Measurements from ENCODE around the gene DNAH17. TPM values are rescaled to one million over a fixed set of nuclear protein-coding genes. Genes with fewer than 3 reads are reported as not detected.

DNAH17 gene
- total and polyA plus RNA-seq, 7 experiments from 2014 or later = 0.05 to 1.5 (median 0.38) TPM

- intact Hi-C loops (cut with micrococcal nuclease) = no loop called here
- H3K4me3 ChIP-seq (ENCODE audit: low read length) = no peak overlapping the region
- H3K4me1 ChIP-seq (ENCODE audit: control insufficient read depth in 2 of 2, insufficient read depth in 2 of 2, low read length in 2 of 2) = no peaks in the 10 kb centered on the region
- Mint-ChIP-seq H3K27ac (no peak overlapping the region), H3K36me3 (no peaks in the 10 kb centered on the region), H3K9me3 (no peaks in the 10 kb centered on the region), H3K27me3 (peaks cover 0 to 6% (median 4%) of the 10 kb centered on the region in 5 donors), H3K4me1 (peaks cover 0 to 4% (median 0%) of the 10 kb centered on the region in 7 donors), H3K4me3 (no peak overlapping the region)
- CTCF ChIA-PET = no interaction called here
- no peak overlapping the region for H3K27ac ChIP-seq (ENCODE audit: low read depth, low read length)
- no peaks in the 10 kb centered on the region for H3K36me3 ChIP-seq (ENCODE audit: control insufficient read depth in 2 of 3, insufficient read depth in 3 of 3, low read length in 3 of 3)
- POLR2A ChIA-PET = no interaction called here
- no peak for DNase-seq
- H3K9me3 ChIP-seq (ENCODE audit: control insufficient read depth in 2 of 3, low read length in 3 of 3) = no peaks in the 10 kb centered on the region
- H3K27me3 ChIP-seq (ENCODE audit: control insufficient read depth in 2 of 2, insufficient read depth in 2 of 2, low read length in 2 of 2) = no peaks in the 10 kb centered on the region
- no peak for ATAC-seq
Observed at GRCh38 chr17:78602246-78602645, 25.1 kb upstream of the DNAH17 start.

GRCh38 chr17:78601577-78602190 is 24.5 kb upstream of the DNAH17 start:
- ATAC-seq (no peak), DNase-seq (no peak)
- no peak overlapping the region for H3K27ac Mint-ChIP-seq
- ChIA-PET CTCF (no interaction called here), POLR2A (no interaction called here)
- intact Hi-C loops (cut with micrococcal nuclease) = no loop called here
- peaks cover 0 to 4% (median 0%) of the 10 kb centered on the region in 7 donors for H3K4me1 Mint-ChIP-seq
- Histone ChIP-seq H3K4me3 (ENCODE audit: low read length) (no peak overlapping the region), H3K9me3 (ENCODE audit: control insufficient read depth in 2 of 3, low read length in 3 of 3) (no peaks in the 10 kb centered on the region), H3K36me3 (ENCODE audit: control insufficient read depth in 2 of 3, insufficient read depth in 3 of 3, low read length in 3 of 3) (no peaks in the 10 kb centered on the region), H3K27me3 (ENCODE audit: control insufficient read depth in 2 of 2, insufficient read depth in 2 of 2, low read length in 2 of 2) (no peaks in the 10 kb centered on the region), H3K27ac (ENCODE audit: low read depth, low read length) (no peak overlapping the region), H3K4me1 (ENCODE audit: control insufficient read depth in 2 of 2, insufficient read depth in 2 of 2, low read length in 2 of 2) (no peaks in the 10 kb centered on the region)
- H3K36me3 Mint-ChIP-seq = no peaks in the 10 kb centered on the region
- peaks cover 0 to 6% (median 2%) of the 10 kb centered on the region in 5 donors for H3K27me3 Mint-ChIP-seq
- no peak overlapping the region for H3K4me3 Mint-ChIP-seq
- no peaks in the 10 kb centered on the region for H3K9me3 Mint-ChIP-seq

GRCh38 chr17:78600181-78600721 is 23.1 kb upstream of the DNAH17 start:
- H3K36me3 ChIP-seq (ENCODE audit: control insufficient read depth in 2 of 3, insufficient read depth in 3 of 3, low read length in 3 of 3) = no peaks in the 10 kb centered on the region
- DNase-seq (no peak), ATAC-seq (no peak)
- Mint-ChIP-seq H3K27me3 (peaks cover 0 to 6% (median 2%) of the 10 kb centered on the region in 5 donors), H3K4me3 (no peak overlapping the region), H3K4me1 (peaks cover 0 to 4% (median 0%) of the 10 kb centered on the region in 7 donors), H3K36me3 (no peaks in the 10 kb centered on the region), H3K27ac (no peak overlapping the region), H3K9me3 (no peaks in the 10 kb centered on the region)
- intact Hi-C loops (cut with micrococcal nuclease) = no loop called here
- no peak overlapping the region for H3K4me3 ChIP-seq (ENCODE audit: low read length)
- no peak overlapping the region for H3K27ac ChIP-seq (ENCODE audit: low read depth, low read length)
- ChIA-PET POLR2A (no interaction called here), CTCF (interaction anchor here (0.7 kb wide), 1 partner anchor 507 kb away, joined by 3 read pairs; no protein-coding TSS in a partner anchor)
- no peaks in the 10 kb centered on the region for H3K9me3 ChIP-seq (ENCODE audit: control insufficient read depth in 2 of 3, low read length in 3 of 3)
- H3K4me1 ChIP-seq (ENCODE audit: control insufficient read depth in 2 of 2, insufficient read depth in 2 of 2, low read length in 2 of 2) = no peaks in the 10 kb centered on the region
- H3K27me3 ChIP-seq (ENCODE audit: control insufficient read depth in 2 of 2, insufficient read depth in 2 of 2, low read length in 2 of 2) = no peaks in the 10 kb centered on the region

- H3K36me3 ChIP-seq (ENCODE audit: control insufficient read depth in 2 of 3, insufficient read depth in 3 of 3, low read length in 3 of 3) = no peaks in the 10 kb centered on the region
- H3K27me3 ChIP-seq (ENCODE audit: control insufficient read depth in 2 of 2, insufficient read depth in 2 of 2, low read length in 2 of 2) = no peaks in the 10 kb centered on the region
- no peaks in the 10 kb centered on the region for H3K9me3 ChIP-seq (ENCODE audit: control insufficient read depth in 2 of 3, low read length in 3 of 3)
- no peak overlapping the region for H3K27ac ChIP-seq (ENCODE audit: low read depth, low read length)
- Mint-ChIP-seq H3K27ac (peak overlapping the region in 1 of 9 donors; percentile 10), H3K27me3 (peaks cover 0 to 7% (median 2%) of the 10 kb centered on the region in 5 donors), H3K4me1 (peaks cover 0 to 4% (median 0%) of the 10 kb centered on the region in 7 donors), H3K36me3 (no peaks in the 10 kb centered on the region), H3K4me3 (no peak overlapping the region), H3K9me3 (no peaks in the 10 kb centered on the region)
- ChIA-PET POLR2A (interaction anchor here (0.6 kb wide), 1 partner anchor 1752 kb away, joined by 4 read pairs; no protein-coding TSS in a partner anchor), CTCF (no interaction called here)
- ATAC-seq (no peak), DNase-seq (no peak)
- intact Hi-C loops (cut with micrococcal nuclease) = no loop called here
- H3K4me3 ChIP-seq (ENCODE audit: low read length) = no peak overlapping the region
- no peaks in the 10 kb centered on the region for H3K4me1 ChIP-seq (ENCODE audit: control insufficient read depth in 2 of 2, insufficient read depth in 2 of 2, low read length in 2 of 2)
Observed at GRCh38 chr17:78599419-78599818, 22.2 kb upstream of the DNAH17 start.

- H3K27ac Mint-ChIP-seq = no peak overlapping the region
- Histone ChIP-seq H3K27ac (ENCODE audit: low read depth, low read length) (no peak overlapping the region), H3K36me3 (ENCODE audit: control insufficient read depth in 2 of 3, insufficient read depth in 3 of 3, low read length in 3 of 3) (no peaks in the 10 kb centered on the region), H3K9me3 (ENCODE audit: control insufficient read depth in 2 of 3, low read length in 3 of 3) (no peaks in the 10 kb centered on the region), H3K4me1 (ENCODE audit: control insufficient read depth in 2 of 2, insufficient read depth in 2 of 2, low read length in 2 of 2) (no peaks in the 10 kb centered on the region), H3K4me3 (ENCODE audit: low read length) (no peak overlapping the region), H3K27me3 (ENCODE audit: control insufficient read depth in 2 of 2, insufficient read depth in 2 of 2, low read length in 2 of 2) (no peaks in the 10 kb centered on the region)
- H3K36me3 Mint-ChIP-seq = no peaks in the 10 kb centered on the region
- H3K27me3 Mint-ChIP-seq = peaks cover 0 to 7% (median 2%) of the 10 kb centered on the region in 5 donors
- DNase-seq (no peak), ATAC-seq (no peak)
- ChIA-PET CTCF (no interaction called here), POLR2A (no interaction called here)
- peaks cover 0 to 4% (median 0%) of the 10 kb centered on the region in 7 donors for H3K4me1 Mint-ChIP-seq
- no peaks in the 10 kb centered on the region for H3K9me3 Mint-ChIP-seq
- intact Hi-C loops (cut with micrococcal nuclease) = no loop called here
- H3K4me3 Mint-ChIP-seq = no peak overlapping the region
Observed at GRCh38 chr17:78598013-78598471, 20.8 kb upstream of the DNAH17 start.

GRCh38 chr17:78596871-78597764 is 19.9 kb upstream of the DNAH17 start:
- intact Hi-C loops (cut with micrococcal nuclease) = no loop called here
- H3K27ac ChIP-seq (ENCODE audit: low read depth, low read length) = no peak overlapping the region

More at GRCh38 chr17:78596871-78597764, 19.9 kb upstream of the DNAH17 start:
- no peak for ATAC-seq
- no peak for DNase-seq
- Mint-ChIP-seq H3K36me3 (no peaks in the 10 kb centered on the region), H3K4me1 (peaks cover 0 to 8% (median 4%) of the 10 kb centered on the region in 7 donors), H3K4me3 (no peak overlapping the region), H3K27me3 (peaks cover 0 to 7% (median 2%) of the 10 kb centered on the region in 5 donors), H3K27ac (no peak overlapping the region), H3K9me3 (no peaks in the 10 kb centered on the region)
- H3K4me1 ChIP-seq (ENCODE audit: control insufficient read depth in 2 of 2, insufficient read depth in 2 of 2, low read length in 2 of 2) = no peaks in the 10 kb centered on the region
- H3K36me3 ChIP-seq (ENCODE audit: control insufficient read depth in 2 of 3, insufficient read depth in 3 of 3, low read length in 3 of 3) = no peaks in the 10 kb centered on the region
- ChIA-PET CTCF (no interaction called here), POLR2A (no interaction called here)
- H3K4me3 ChIP-seq (ENCODE audit: low read length) = no peak overlapping the region
- no peaks in the 10 kb centered on the region for H3K27me3 ChIP-seq (ENCODE audit: control insufficient read depth in 2 of 2, insufficient read depth in 2 of 2, low read length in 2 of 2)
- no peaks in the 10 kb centered on the region for H3K9me3 ChIP-seq (ENCODE audit: control insufficient read depth in 2 of 3, low read length in 3 of 3)
